ENCODE data around the gene ETHE1.

ETHE1 gene

GRCh38 chr19:43489310-43489709 lies 37.7 kb downstream of the ETHE1 start:
- no peak for DNase-seq (ENCODE audit: low spot score)

GRCh38 chr19:43488179-43488578 lies 38.8 kb downstream of the ETHE1 start:
- no peak for DNase-seq (ENCODE audit: low spot score)

- no peak for DNase-seq (ENCODE audit: low spot score)
These were observed 40.6 kb downstream of the ETHE1 start for GRCh38 chr19:43486412-43486811.

- DNase-seq (ENCODE audit: low spot score): no peak
These were observed 41.0 kb downstream of the ETHE1 start for GRCh38 chr19:43485951-43486350.

DNA sequence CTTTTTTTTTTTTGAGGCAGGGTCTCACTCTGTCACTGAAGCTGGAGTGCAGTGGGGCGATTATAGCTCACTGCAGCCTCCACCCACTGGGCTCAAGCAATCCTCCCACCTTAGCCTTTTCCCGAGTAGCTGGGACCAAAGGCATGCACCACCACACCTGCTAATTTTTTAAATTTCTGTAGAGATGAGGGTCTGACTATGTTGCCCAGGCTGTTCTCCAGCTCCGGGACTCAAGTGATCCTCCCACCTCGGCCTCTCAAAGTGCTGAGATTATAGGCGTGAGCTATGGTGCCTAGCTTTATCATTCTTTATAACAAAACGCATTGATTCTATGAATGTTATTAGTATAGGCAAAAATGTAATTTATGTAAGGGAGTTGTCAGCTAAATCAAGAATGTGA lies 43.7 kb downstream of the ETHE1 start:
- DNase-seq (ENCODE audit: low spot score): no peak

DNA sequence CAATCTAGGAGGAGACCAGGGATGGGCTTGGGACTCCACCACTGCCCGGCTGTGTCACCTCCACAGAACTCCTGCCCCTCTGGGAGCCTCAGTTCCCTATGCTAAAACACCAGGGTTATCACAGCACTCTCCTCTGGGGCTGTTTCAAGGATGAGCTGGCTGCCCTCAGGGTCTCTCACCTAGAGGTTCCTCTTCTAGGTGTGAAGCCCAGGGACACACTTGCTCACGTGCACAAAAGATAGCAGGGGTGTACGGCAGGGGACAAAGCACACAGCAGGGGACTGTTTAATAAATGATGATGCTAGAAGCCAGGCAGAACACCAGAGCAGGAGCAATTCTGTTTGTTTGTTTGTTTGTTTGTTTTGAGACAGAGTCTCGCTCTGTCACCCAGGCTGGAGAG lies 44.8 kb downstream of the ETHE1 start:
- DNase-seq (ENCODE audit: low spot score): no peak

GRCh38 chr19:43481701-43482100 lies 45.3 kb downstream of the ETHE1 start:
- no peak for DNase-seq (ENCODE audit: low spot score)

DNA sequence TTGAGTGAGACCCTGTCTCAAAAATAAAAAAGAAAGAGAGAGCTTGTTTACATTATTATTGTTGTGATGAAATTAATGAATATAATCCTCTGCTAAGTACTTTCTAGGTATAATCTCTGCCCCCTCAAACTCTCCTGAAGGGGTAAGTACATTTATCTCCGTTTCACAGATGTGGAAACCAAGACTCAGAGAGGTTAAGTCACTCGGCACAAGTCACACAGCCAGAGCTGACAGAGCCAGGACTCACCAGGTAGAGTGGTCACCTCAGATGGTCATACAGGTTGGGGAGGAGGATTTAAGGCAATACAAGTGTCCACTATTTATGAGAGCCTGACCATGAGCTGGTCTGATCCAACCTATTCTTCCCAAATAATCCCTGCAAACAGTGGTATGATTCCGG lies 46.4 kb downstream of the ETHE1 start:
- no peak for DNase-seq (ENCODE audit: low spot score)

DNA sequence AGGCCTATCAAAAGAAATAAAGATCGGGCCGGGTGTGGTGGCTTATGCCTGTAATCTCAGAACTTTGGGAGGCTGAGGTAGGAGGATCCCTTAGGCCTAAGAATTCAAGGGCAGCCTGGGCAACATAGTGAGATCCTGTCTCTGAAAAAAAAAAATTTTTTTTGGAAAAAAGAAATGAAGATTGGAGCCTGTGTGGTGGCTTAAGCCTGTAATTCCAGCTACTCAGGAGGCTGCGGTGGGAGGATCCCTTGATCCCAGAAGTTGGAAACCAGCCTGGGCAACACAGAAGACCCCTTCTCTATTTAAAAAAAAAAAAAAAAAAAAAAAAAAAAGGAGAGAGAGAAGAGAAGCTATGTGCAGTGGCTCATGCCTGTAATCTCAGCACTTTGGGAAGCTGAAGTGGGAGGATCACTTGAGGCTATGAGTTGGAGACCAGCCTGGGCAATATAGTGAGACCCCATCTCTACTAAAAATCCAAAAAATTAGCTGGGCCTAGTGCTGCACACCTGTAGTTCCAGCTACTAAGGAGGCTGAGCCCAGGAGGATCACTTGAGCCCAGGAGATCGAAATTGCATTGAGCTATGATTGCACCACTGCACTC lies 46.9 kb downstream of the ETHE1 start:
- no peak for DNase-seq (ENCODE audit: low spot score)

GRCh38 chr19:43479226-43479625 lies 47.8 kb downstream of the ETHE1 start:
- DNase-seq (ENCODE audit: low spot score): no peak

GRCh38 chr19:43478323-43478722 lies 48.7 kb downstream of the ETHE1 start:
- no peak for DNase-seq (ENCODE audit: low spot score)

DNA sequence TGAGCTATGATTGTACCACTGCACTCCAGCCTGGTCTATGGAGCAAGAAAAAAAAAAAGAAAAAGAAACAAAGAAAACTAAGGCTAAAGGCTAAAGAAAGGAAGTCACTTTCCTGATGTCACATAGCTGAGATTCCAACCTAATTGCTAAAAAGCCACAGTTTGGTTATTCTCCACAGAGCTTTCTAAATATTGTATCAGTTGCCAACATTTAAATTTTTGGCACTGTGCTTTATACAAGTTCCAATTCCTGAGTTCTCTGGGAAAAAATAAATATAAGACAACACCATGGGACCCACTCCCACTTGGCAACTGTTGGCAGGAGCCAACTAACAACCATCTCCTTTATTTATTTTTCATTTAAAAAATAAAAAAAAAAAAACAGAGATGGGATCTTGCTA lies 50.4 kb downstream of the ETHE1 start:
- no peak for DNase-seq (ENCODE audit: low spot score)

DNA sequence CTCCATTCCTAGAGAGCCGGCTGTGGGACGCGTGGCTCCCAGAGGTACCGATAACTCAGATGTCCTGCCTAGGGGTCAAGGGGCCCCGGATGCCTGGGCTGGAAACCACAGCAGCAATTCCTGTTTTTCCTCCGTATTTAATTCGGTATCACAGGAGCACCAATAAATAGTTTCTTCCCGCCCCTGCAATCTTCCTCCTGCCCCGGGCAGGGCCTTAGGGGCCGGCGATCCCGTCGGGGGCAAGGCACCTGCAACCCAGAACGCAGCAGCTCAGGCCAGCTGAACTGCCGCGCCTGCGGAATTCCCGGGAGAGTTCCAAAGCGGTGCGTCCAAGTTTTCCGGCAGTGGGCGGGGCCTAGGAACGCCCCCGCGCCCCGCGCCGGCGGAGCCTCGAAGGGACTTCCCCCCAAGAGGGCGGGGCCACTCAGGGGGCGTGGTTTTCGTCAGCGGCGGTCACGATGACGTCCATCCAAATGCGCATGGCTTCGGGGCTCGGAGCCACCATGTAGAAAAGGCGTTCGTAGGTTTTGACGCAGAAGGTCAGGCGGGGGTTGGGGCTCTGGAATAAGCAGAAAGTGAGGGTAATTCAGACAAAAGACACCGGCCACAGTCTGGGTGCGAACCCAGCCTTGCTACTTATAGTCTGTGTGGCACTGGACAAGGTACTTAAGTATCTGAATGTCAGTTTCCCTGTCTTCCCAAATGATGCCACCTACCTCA lies 51.9 kb downstream of the ETHE1 start:
- peak; percentile 88 for DNase-seq (ENCODE audit: low spot score)

GRCh38 chr19:43474487-43474886 lies 52.5 kb downstream of the ETHE1 start:
- DNase-seq (ENCODE audit: low spot score): no peak

- DNase-seq (ENCODE audit: low spot score): no peak
These were observed 55.9 kb downstream of the ETHE1 start for GRCh38 chr19:43471091-43471490.

DNA sequence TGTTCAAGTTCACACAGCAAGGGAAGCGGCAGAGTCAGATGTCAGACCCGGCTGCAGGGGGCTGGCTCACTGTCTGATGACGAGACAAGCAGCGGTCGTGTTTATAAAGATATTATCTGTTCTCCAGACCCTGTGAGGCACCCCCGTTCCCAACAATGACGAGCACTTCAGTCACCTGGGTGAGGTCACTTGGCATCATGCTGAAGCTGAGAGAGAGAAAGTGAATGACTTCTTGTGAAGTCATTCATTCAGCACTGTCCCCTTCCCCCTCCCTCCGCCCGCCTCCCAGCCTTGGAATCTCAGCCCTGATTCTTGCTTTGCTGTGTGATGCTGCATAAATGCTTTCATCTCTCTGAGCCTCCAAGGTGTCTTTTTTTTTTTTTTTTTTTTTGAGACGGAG lies 56.7 kb downstream of the ETHE1 start:
- DNase-seq (ENCODE audit: low spot score): no peak

DNA sequence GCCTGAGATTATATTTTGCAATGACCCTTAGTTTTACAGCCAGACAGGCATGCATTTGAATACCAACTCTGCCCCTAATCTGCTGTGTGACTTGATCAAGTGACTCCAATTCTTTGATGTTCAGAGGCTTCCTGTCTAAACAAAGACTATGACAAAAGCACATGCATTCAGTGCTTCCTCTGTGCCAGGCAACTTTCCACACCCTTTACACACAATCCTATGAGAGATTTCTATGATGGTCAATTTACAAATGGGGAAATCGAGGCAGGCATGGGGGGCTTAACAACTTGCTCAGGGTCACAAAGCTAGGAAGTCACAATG lies 57.9 kb downstream of the ETHE1 start:
- DNase-seq (ENCODE audit: low spot score): no peak

GRCh38 chr19:43468354-43469159 lies 58.4 kb downstream of the ETHE1 start:
- no peak for DNase-seq (ENCODE audit: low spot score)

- no peak for DNase-seq (ENCODE audit: low spot score)
These were observed 59.3 kb downstream of the ETHE1 start for GRCh38 chr19:43467730-43468129.

GRCh38 chr19:43467276-43467675 lies 59.7 kb downstream of the ETHE1 start:
- no peak for DNase-seq (ENCODE audit: low spot score)

DNA sequence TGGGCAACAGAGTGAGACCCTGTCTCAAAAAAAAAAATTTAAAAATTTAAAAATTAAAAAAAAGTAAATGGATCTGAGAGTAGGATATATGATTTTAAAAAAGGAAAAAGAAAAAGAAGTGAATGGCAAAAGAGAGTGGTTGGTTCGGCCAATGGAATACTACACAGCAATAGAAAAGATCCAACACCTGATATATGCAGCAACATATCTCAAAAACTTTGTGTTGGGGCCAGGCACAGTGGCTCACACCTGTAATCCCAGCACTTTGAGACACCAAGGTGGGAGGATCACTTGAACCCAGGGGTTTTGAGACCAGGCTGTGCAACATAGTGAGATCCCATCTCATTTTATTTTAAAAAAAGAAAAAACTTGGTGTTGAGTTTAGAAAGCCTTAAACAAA lies 60.2 kb downstream of the ETHE1 start:
- no peak for DNase-seq (ENCODE audit: low spot score)

DNA sequence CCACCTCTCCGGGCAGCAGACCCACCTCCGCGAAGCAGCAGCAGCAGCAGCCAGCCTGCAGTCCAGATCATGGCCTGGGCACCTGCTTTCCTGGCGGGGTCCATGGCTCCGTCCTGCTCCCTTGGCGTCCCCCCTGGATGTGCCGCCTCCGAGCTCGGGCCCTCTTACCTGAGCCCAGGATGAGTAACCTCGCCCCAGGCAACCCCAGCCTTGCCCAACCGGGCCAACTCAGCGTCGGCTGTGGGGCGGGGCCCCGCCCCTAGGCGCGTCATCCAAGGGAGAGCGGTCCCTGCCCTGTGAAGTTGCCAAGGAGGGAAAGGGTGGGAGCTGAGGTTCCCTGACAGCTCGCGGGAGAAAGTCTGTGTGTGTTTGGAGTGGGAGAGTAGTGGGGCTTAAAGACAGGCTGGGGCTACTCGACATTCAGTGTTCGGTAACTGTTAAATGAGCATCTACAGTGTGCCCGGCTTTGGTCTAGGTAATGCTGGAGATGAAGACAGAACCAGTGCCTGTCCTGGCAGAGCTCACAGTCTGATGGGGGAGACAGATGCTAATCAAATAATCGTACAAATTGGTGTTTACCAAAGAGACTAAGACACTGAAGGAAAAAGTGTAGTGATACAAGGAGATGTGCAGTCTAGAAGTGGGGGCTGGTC lies 61.4 kb downstream of the ETHE1 start, which contains the start of gene LYPD3:
Gene LYPD3 (minus strand): TSS at position 141 of the 653 bp plus-strand sequence. CDS start 37 bp downstream, at position 104.
- no peak for DNase-seq (ENCODE audit: low spot score)
